Measurements from ENCODE around the gene ABCA10.

- TF ChIP-seq ELF4 (IDR thresholded peaks at IDR 0.05) = no peak
- TF ChIP-seq L3MBTL2 (conservative IDR thresholded peaks at IDR 0.05) = no peak
- TF ChIP-seq BHLHE40 (IDR thresholded peaks at IDR 0.05; ENCODE audit: borderline replicate concordance) = no peak
- no peak for TF ChIP-seq FOXM1 (IDR thresholded peaks at IDR 0.05; ENCODE audit: borderline replicate concordance)
- TF ChIP-seq SP1 (IDR thresholded peaks at IDR 0.05) = no peak
Measured at GRCh38 chr17:69098625-69099024, 130.0 kb downstream of the ABCA10 start.

Measured in HEK293T (cell line).